Right ventricle myocardium superior (tissue), 1 donor: ENCODE data around the gene CREB5. TPM values are rescaled to one million over a fixed set of nuclear protein-coding genes. Genes with fewer than 3 reads are reported as not detected.
"Not testable (repeated sequence)": the region's sequence is repeated elsewhere in the genome, so short reads cannot be mapped to it uniquely, and the experiment has no call there.

Source experiments
- ATAC-seq: fragments of 200-7000 bp; cut with Tn5 transposase; one replicate; pipeline ENCODE4 v1.9.1; 2020; ENCODE audit warnings: mild to moderate bottlenecking; ENCODE audit not compliant: poor library complexity
- DNase-seq: peaks from one replicate; pipeline ENCODE4 v3.0.0-alpha.2; 2020
- intact Hi-C: fragments of 100-400 bp; cut with DNase I; formaldehyde crosslinking; loops from one replicate; pipeline ENCODE4 v1.11.2; 2022
- total RNA-seq: library from RNA; stranded (reverse); fragmentation: NEBNext Ultra II Directional; extraction: Animal tissue kit (Norgen Biotek cat#: 25700); gene quantifications from one replicate; pipeline ENCODE4 v1.2.1, GENCODE V29; 2021
- donor health status: DM: no; HTN: yes; CAD: no; lungs with severe emphysema.

The CREB5 gene
- total RNA-seq, 1 donor from 2014 or later: 4.7 TPM

DNA sequence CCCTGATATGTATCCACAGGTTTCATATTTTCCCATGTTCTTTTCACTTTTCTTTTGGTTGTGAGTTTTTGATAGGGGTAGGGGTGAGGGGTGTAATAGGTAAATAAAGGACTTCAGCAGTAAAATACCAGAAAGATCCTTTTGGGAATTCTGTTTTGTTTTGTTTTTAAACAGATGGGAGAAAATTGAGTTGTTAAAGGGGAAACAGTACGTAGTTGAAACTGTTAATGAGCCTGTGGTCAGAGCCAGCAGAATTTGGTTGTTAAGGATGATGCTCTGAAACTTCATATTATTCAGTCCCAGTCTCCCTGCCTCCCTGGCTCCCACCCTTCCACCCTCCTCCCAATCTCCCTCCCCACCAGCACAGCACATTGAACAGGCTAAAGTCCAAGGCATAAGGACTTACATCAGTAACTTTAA lies 195.9 kb downstream of the CREB5 start:
- ATAC-seq (no peak), DNase-seq (no peak)
- intact Hi-C loops: loop anchor here (10.0 kb wide), 1 partner anchor 73 kb away; no protein-coding TSS in a partner anchor

DNA sequence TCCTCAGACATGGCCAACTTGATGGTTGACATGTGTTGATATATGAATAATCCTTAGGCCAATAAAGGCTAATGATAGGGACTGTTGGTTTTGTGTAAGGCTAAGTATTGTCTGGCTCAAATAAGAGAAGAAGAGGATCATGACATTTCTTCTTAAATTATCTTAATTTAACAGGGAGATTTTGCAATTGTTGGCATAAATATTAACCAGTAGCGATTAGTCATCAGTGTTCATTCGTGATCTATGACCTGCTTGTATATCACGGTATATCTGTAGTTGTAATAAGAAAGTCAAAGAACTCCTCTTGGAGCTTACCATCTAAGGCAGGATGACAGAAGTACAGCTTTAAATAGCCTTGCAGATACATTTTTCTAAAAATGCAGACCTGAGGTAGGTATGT lies 196.4 kb downstream of the CREB5 start:
- DNase-seq (no peak), ATAC-seq (no peak)
- intact Hi-C loops: loop anchor here (10.0 kb wide), 1 partner anchor 74 kb away; no protein-coding TSS in a partner anchor

DNA sequence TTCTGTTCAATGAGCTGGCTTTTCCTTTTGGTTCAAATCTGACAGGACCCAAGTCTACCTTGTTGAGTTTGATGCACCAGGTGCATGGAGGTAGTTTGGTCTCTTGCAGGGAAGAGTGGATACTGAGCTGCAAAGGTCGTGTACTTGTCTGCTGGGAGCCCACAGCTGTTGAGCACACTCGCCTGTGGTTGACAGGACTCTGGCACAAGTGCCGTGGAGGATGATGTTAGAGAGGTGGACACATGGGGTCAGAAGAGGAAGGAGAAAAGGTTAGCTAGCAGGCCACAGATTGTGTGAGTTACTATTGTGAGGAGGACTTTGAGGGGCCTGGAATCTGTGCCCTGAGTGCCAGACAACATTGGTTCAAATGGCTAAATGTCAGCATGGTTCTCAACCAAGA lies 197.3 kb downstream of the CREB5 start:
- intact Hi-C loops: loop anchor here (10.0 kb wide), 1 partner anchor 75 kb away; no protein-coding TSS in a partner anchor
- DNase-seq: no peak
- peak; percentile 92 for ATAC-seq

DNA sequence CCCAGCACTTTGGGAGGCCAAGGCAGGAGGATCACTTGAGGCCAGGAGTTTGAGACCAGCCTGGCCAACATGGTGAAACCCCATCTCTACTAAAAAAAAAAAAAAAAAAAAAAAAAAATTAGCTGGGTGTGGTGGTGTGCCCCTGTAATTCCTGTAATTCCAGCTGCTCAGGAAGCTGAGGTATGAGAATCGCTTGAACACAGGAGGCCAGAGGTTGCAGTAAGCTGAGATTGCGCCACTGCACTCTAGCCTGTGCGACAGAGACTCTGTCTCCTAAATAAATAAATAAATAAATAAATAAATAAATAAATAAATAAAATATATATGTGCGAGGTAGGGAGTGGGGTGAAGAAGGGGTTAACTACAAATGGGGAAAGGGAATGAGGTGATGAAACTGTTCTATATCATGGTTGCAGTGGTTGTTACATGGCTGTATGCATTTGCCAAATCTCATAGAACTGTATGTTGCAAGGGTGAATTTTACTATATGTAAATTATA lies 199.1 kb downstream of the CREB5 start:
- intact Hi-C loops, ATAC-seq, DNase-seq: not testable (repeated sequence)

DNA sequence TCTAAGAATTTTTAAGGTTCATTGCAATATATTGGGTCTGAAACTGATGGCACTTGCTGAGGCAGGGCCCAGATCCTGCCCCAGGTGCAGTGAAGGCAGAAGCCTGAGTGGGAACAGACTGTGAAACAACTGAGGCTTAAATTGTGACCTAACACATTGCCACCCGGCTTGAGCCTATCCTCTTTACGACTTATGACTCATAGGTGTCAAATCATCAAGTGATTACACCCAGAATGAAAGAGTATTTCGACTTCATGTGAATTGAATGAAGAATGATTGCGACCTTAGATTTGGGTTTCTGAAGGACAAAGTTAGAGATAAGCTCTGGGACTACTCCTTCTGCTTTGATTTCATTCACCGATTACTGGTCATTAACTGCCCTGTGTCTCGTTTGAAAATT lies 200.9 kb downstream of the CREB5 start:
- DNase-seq (no peak), ATAC-seq (no peak)
- intact Hi-C loops: no loop called here

DNA sequence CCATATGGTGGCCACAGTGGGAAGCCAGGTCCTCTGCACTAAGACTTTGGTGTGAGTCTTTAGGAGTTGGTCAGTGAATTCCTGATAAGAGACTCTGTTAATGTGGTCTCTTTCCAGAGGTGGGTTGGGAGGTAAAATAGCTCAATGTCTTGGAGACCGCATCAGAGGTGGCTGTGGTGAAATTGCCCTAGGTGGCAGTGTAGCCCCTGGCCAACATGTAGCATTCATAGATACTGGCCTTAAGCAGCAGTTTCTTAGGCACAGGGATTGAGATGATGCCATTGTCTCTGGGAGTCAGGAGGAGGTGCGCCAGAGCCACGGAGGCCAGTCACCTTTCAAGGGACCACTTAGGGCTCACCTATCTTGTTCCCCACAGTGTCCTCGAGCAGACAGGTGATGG lies 202.8 kb downstream of the CREB5 start:
- intact Hi-C loops: no loop called here
- ATAC-seq: no peak

DNA sequence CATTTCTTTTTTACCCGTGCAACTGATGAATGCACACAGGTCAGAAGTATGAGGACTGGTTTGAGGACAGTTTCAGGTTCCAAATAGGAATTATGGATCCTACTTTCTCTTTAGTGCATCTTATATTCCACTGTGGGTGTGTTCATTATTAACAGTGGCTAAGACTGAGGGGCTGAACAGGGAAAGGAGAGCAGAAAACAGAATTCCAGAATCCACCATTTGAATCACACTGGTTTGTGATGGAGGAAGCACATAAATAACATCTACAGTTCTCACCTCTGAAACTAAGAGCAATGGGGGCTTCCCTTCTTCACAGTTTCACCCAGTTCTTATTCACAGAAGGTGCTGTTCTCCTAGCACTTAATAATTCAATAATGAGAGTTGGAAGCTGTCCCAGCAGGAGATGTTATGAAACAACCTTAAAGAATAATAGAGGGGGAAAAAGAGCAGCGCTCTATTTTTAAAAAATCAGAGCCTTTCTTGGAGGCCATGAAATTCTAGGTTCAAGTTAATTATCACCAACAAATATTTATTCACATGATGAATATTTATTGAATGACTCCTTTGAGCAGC lies 205.1 kb downstream of the CREB5 start:
- intact Hi-C loops: no loop called here
- ATAC-seq (no peak), DNase-seq (no peak)

More for the DNA sequence above, 202.8 kb downstream of the CREB5 start:
- peak; percentile 38 for DNase-seq

DNA sequence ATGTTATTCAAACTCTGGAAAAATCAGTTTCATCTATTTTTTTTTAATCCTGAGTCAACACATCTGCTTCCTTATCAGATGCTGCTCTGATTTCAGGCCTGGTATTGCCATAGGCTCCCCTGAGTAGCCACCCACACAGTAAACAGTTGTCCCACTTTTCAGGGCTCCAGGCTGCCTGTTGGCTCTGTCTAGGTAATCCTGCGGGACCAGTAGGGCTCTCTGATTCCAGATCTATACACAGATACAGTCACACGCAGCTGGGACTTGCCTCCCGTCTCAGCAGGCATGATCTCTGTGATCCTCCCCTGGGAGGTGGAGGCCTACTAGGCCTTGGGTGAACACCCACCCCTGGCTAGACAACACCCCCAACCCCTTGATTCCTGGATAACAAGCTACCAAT lies 206.1 kb downstream of the CREB5 start:
- no peak for DNase-seq
- intact Hi-C loops: no loop called here
- no peak for ATAC-seq

DNA sequence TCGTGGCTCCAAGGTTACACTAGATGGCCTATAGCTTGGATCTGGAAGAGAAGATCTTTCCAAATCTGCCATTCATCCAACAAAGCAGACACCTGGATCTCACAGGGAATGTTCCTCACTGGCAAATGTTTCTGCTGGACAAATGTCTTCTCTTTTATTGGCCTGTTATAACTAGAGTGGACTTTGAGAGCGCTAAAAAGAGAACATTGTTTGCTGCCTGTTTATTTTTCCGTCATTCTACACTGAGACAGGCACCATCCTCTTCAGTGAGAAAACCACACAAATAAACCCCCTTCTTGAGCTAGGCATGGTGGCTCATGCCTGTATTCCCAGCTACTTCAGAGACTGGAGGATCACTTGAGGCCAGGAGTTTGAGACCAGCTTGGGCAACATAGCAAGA lies 206.9 kb downstream of the CREB5 start:
- no peak for DNase-seq
- intact Hi-C loops: no loop called here
- no peak for ATAC-seq

DNA sequence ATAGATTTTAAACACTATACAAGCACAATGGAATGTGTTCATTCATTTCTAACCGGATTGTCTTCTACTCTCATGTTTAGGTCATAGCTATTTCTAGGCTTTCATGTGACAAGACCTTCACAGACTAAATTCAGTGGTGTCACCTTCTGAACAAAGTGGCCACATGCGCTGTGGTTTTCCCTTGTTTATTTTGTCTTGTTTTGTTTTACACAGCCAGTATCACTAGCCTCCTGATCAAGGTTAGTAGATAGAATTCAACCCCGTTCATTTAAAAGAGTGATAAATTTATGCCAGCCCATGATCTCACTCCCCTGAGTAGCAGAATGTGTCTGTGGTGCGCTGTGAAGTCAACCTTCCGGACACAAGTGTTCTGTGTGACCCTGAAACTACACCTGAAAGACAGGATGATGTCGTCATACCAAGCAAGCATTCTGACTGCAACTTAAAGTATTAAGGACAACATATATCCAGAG lies 209.1 kb downstream of the CREB5 start:
- ATAC-seq (peak; percentile 51), DNase-seq (no peak)
- intact Hi-C loops: loop anchor here (5.0 kb wide), 2 partner anchors 66 to 324 kb away; no protein-coding TSS in a partner anchor

DNA sequence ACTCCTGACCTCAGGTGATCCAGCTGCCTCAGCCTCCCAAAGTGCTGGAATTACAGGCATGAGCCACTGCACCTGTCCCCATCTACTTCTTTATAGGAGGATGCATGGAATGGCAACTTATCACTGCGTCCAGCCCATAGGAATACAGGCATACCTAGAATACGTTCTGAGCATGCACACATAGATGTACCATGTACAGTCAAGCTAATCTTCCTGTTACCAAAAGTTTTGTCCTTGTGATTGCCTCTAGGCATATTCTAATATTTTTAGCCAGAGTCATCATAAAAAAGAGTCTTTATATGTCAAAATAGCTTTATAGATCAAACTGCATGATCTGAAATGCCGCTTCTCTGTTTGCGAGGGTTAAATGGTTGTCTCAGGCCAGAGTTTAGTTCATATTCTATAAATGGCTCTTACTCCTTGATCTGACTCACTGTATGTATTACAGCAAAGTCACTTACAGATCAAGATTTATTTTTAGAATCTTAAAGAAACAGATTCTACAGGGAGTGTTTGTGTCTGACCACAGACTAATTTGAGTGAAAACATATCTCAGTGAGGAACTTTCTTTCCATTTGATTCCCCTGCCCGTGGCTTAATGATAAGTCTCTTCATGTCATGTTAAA lies 210.9 kb downstream of the CREB5 start:
- intact Hi-C loops: loop anchor here (5.0 kb wide), 2 partner anchors 64 to 326 kb away; no protein-coding TSS in a partner anchor
- ATAC-seq (peak; percentile 68), DNase-seq (no peak)

DNA sequence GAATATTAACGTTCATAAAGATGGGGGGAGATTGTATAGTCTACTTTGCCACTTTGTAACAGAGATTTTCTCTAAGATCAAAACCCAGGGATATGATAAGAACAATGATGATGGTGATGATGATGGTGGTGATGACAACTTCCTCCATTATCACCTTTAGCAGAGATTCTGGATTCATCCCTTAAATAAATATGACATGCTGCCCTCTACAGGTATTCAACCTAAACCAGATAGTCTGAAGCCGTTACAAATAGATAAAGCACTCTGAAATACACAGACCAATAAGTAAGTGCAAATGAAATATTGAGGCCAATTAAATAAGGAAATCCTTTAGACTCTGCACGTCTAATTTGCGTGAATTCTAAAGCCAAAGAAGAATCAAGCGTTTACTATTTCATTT lies 211.5 kb downstream of the CREB5 start:
- intact Hi-C loops: loop anchor here (5.0 kb wide), 2 partner anchors 63 to 327 kb away; no protein-coding TSS in a partner anchor
- no peak for DNase-seq
- peak; percentile 32 for ATAC-seq

DNA sequence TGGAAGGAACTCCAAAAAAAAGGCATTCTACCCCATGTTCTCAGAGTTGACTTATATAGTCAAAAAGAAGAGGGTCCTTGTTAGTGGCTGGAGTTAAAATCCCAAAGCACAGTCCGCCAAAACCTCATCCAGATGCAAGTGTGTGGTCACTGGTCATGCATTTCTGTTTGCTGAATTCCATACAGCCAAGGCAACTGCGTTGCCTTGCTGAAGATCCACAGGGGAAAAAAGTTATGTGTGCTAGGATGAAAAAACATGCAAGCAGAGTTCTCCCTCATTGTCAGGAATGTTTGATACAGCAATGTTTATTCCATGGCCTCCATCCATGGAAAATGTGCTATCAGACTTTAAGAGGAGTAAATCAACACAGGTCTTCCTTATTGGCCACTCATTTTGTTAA lies 213.1 kb downstream of the CREB5 start:
- DNase-seq (no peak), ATAC-seq (no peak)
- intact Hi-C loops: no loop called here

DNA sequence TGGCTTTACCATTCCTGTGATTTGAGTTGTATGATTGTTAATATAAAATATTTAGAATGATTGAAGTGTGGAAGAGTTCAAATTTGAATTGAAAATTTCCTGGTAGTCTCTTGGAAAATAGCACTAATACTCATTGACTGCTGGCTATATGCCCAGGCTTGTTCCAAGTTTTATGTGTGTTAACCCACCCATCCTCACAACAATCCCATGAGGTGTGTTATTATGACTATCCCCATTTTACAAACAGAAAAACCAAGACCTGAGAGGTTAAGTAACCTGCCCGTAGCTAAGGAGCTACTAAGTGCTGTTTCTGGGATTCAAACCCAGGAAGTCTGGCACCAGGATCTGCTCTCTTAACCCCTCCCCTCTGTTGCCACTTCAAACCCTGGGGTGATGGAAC lies 213.9 kb downstream of the CREB5 start:
- DNase-seq (no peak), ATAC-seq (no peak)
- intact Hi-C loops: no loop called here

DNA sequence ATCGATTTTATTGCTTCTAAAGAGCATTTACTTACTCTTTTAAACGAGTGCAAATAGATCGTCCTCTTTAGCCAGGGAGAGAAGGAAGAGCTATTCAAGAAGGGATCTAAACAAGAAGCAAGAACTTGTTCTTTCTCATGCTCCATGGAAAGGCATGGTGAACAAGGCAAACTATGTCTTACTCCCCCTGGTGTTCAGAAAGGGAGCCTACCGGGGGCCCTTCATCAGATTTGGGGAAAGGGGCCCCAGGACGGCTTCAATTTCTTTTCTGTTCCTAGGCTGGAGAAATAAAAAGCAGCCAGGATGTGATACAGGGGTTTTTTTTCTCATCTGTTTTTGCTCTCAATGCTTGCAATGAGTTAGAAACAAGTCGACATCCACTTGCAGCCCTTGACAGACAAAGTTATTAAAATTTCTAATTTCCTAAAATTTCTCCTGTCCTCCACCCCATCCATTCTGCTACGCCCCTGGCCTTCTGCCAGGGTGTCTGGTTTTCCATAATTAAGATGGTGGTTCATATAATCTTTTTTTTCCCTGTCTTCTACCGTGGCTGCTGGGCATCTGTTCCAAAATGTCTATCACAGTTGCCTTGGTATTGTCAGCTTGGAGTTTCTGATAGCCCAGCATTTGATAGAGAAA lies 214.4 kb downstream of the CREB5 start:
- DNase-seq (no peak), ATAC-seq (peak; percentile 43)
- intact Hi-C loops: no loop called here

DNA sequence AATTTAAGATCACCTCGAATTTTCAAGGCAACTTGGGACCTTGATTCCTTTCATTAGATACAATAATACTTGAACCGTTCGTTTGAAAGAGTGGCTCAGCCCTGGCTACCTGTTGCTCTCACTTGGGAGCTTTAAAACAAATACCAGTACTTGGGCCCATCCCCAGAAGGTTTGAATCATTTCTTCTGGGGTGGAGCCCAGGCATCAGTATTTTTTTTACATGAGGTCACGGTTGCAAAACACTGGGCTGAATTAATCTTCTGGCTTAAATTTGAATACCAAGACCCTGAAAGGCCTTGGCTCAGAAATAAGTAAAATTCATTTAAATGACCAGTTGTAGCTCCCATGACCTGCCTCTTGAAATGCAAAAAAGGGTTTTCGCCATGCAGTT lies 214.9 kb downstream of the CREB5 start:
- DNase-seq (no peak), ATAC-seq (peak; percentile 53)
- intact Hi-C loops: no loop called here

DNA sequence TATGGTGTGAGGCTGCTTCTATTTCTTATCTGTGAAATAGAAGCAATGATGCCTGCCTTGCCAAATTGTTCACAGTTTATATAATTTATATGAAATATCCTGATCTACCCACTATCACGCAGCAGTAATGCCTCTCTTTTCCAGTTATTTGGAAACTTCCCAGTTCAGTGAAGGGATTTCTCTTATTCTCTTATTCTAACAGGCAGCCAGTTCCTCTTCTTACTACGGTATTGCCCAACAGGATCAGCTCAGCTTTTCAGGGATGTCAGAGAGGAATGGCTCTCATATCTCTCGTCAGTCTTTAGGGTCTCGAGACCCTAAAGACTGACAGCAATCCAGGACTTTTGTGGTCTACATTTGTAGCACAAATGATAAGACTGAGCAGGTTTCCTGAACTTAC lies 215.6 kb downstream of the CREB5 start:
- ATAC-seq (no peak), DNase-seq (no peak)
- intact Hi-C loops: no loop called here

DNA sequence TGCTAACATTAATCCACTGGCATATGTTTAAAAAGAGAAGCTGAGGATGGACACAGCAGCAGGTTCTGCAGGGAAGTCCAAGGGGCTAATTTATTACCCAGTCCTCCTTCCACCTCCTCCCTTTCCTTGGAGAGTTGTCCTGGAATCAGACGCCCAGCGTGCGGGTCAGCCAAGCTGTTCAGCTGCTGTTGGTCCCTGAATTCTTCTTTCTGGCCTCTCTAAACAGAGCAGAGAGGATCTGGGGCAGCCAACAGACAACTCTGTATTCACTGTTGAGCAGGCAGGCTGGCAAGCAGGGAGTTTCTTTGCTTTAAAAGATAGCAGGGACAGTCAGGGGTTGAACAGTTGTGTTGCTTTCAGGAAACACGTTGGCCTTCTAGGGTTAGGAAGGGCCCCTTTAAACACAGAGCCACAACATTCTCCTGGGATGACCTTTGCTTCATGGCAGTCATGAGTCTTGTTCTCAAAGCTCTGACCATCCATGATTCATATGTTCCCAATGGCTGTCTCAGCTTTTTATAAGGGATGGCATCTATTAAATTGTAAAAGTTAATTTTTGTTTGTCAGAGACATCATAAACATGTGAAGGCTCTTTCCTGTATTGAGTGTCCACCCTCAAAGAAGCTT lies 217.0 kb downstream of the CREB5 start:
- DNase-seq (peak; percentile 57), ATAC-seq (peak; percentile 58)
- intact Hi-C loops: no loop called here

DNA sequence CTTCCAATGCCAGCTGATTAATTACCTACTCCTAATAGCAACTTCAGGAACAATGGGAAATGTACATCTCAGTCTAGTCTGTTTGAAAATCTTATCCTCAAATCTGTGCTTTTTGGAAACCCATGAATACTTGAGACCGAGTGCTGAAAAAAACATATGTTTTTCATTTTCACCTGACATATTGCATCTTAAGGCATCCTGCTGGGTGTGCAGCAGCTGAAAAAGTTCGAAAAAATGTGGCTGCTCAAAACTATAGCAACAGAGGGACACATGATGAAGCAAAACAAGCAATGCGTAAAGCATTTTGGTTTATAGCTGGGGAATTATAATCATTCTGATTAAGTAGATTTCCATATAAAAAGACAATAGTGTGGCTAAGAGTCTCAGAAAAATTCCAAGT lies 218.0 kb downstream of the CREB5 start:
- intact Hi-C loops: no loop called here
- no peak for DNase-seq
- no peak for ATAC-seq
